ENCODE results near the gene COPS3.

Gene COPS3

GRCh38 chr17:17231621-17232302 is 49.3 kb downstream of the COPS3 start:
- no peaks in the 10 kb centered on the region for H3K27me3 ChIP-seq (ENCODE audit: insufficient read depth, low read length, poor library complexity)
- TF ChIP-seq EZH2 (IDR thresholded peaks at IDR 0.05; ENCODE audit: borderline replicate concordance, low read depth, low read length, severe bottlenecking) (no peak), CTCF (IDR thresholded peaks at IDR 0.05; ENCODE audit: borderline replicate concordance, extremely low read depth, low read length, poor library complexity, severe bottlenecking) (no peak)
- no peaks in the 10 kb centered on the region for H3K9me3 ChIP-seq (ENCODE audit: insufficient read depth, low read length, severe bottlenecking)
- no peak overlapping the region for H3K27ac ChIP-seq (ENCODE audit: low read length)
- no peak overlapping the region for H3K4me2 ChIP-seq (ENCODE audit: insufficient read depth, low read length)
- H3K9ac ChIP-seq (ENCODE audit: low read depth, low read length): no peak overlapping the region
- ATAC-seq (ENCODE audit: insufficient read depth, low read depth): no peak
- H3K79me2 ChIP-seq (ENCODE audit: insufficient read depth, low read length): peaks cover 42% of the 10 kb centered on the region
- peaks cover 17% of the 10 kb centered on the region for H3K4me1 ChIP-seq (ENCODE audit: insufficient read depth, low read length)
- no peak for DNase-seq
- H3K4me3 ChIP-seq (ENCODE audit: low read depth in 1 of 2, low read length in 2 of 2): no peak overlapping the region
- H4K20me1 ChIP-seq (ENCODE audit: insufficient read depth, low read length): peaks cover 20% of the 10 kb centered on the region
- H3K36me3 ChIP-seq (ENCODE audit: insufficient read depth, low read length): peaks cover 65% of the 10 kb centered on the region
- no peak overlapping the region for H2AFZ ChIP-seq (ENCODE audit: low read depth, low read length)

DNA sequence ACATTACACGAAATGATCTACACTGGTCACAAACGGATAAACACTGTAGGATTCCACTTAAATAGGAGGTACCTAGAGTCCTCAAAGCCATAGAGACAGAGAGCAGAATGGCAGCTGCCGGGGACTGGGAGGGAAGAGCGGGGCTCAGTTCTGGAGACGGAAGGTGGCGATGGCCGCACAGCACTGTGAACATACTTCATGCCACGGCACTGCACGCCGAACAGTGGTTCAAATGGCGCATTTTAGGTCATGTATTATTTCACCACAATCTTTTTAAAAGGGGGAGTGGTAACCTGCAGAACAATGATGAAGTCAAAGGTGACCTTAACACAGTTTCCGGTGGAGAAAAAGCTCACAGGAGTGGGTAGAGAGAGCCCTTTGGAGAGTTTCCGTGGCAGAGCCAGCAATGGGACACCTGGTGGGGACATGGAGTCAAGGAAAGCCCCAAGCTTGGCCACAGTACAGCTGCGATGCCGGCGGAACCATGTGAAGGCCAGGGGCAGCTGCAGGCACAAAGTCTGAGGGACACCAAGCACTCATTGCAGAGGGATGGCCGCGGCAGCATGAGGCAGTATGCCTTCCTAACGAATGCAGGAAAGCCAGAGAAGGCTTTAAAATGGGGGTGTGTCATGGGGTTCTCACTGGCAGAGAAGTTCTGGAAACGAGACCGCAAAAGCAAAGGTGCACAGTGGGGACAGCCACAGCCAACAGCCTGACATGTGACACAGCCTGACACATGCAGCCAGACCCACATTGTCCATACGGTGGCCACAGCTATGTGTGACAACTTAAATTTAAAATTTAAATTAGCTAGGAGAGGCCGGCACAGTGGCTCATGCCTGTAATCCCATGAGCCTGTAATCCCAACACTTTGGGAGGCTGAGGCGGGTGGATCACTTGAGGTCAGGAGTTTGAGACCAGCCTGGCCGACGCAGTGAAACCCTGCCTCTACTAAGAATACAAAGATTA is 51.3 kb downstream of the COPS3 start:
- Histone ChIP-seq H3K9ac (ENCODE audit: low read depth, low read length) (no peak overlapping the region), H4K20me1 (ENCODE audit: insufficient read depth, low read length) (peaks cover 15% of the 10 kb centered on the region)
- ATAC-seq (ENCODE audit: insufficient read depth, low read depth): no peak

DNA sequence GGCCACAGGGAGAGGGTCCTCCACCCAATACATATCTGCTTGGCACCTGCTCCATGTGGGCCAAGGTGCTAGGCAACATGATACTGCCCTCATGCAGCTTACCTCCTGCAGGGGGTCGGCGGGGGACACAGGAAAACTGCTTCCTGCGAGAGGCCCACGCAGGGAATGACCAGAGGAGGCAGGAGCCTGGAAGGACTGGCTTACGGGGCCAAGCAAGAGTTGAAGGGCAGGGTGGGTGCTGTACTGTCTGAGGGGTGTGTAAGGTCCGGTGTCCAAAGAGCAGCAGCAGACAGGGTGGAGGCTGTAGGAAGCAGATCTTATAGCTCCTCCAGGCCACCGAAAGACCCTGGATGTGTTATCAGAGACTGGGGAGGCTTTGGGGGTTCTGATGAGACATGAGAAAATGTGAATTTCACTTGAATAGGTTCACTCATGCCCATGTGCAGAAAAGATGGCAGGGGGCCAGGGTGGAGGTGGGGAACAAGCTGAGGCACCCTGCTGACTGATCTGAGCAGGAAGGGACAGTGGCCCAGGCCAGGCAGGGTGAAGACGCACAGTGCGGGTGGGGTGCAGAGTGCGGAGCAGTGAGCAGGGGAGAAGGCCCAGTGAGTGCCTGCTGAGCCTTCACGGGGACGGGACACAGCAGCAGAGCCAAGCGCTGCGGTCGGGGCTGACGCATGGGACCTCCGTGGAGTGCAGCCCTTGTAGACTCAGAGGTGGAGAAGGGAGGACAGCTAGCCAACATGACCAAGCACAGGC is 52.3 kb downstream of the COPS3 start:
- H3K4me3 ChIP-seq (ENCODE audit: low read depth in 1 of 2, low read length in 2 of 2): no peak overlapping the region
- H2AFZ ChIP-seq (ENCODE audit: low read depth, low read length): no peak overlapping the region
- DNase-seq (no peak), ATAC-seq (ENCODE audit: insufficient read depth, low read depth) (no peak)
- peaks cover 89% of the 10 kb centered on the region for H3K36me3 ChIP-seq (ENCODE audit: insufficient read depth, low read length)
- no peak overlapping the region for H3K9ac ChIP-seq (ENCODE audit: low read depth, low read length)
- H4K20me1 ChIP-seq (ENCODE audit: insufficient read depth, low read length): peaks cover 15% of the 10 kb centered on the region
- H3K27me3 ChIP-seq (ENCODE audit: insufficient read depth, low read length, poor library complexity): no peaks in the 10 kb centered on the region
- H3K27ac ChIP-seq (ENCODE audit: low read length): no peak overlapping the region
- no peaks in the 10 kb centered on the region for H3K4me1 ChIP-seq (ENCODE audit: insufficient read depth, low read length)
- H3K79me2 ChIP-seq (ENCODE audit: insufficient read depth, low read length): peaks cover 14% of the 10 kb centered on the region; the same call in 1 of the 2 replicates
- no peaks in the 10 kb centered on the region for H3K9me3 ChIP-seq (ENCODE audit: insufficient read depth, low read length, severe bottlenecking)
- H3K4me2 ChIP-seq (ENCODE audit: insufficient read depth, low read length): no peak overlapping the region
- TF ChIP-seq CTCF (IDR thresholded peaks at IDR 0.05; ENCODE audit: borderline replicate concordance, extremely low read depth, low read length, poor library complexity, severe bottlenecking): no peak
- TF ChIP-seq EZH2 (IDR thresholded peaks at IDR 0.05; ENCODE audit: borderline replicate concordance, low read depth, low read length, severe bottlenecking): no peak

More for the DNA sequence above, 51.3 kb downstream of the COPS3 start:
- Histone ChIP-seq H3K79me2 (ENCODE audit: insufficient read depth, low read length) (peaks cover 22% of the 10 kb centered on the region), H3K27me3 (ENCODE audit: insufficient read depth, low read length, poor library complexity) (no peaks in the 10 kb centered on the region), H3K9me3 (ENCODE audit: insufficient read depth, low read length, severe bottlenecking) (no peaks in the 10 kb centered on the region), H3K4me2 (ENCODE audit: insufficient read depth, low read length) (no peak overlapping the region), H3K4me3 (ENCODE audit: low read depth in 1 of 2, low read length in 2 of 2) (no peak overlapping the region), H3K27ac (ENCODE audit: low read length) (no peak overlapping the region), H3K36me3 (ENCODE audit: insufficient read depth, low read length) (peaks cover 81% of the 10 kb centered on the region), H3K4me1 (ENCODE audit: insufficient read depth, low read length) (no peaks in the 10 kb centered on the region), H2AFZ (ENCODE audit: low read depth, low read length) (no peak overlapping the region)
- no peak for DNase-seq
- TF ChIP-seq EZH2 (IDR thresholded peaks at IDR 0.05; ENCODE audit: borderline replicate concordance, low read depth, low read length, severe bottlenecking) (no peak), CTCF (IDR thresholded peaks at IDR 0.05; ENCODE audit: borderline replicate concordance, extremely low read depth, low read length, poor library complexity, severe bottlenecking) (no peak)

Measured in DND-41 (cell line).